Activated naive CD8-positive, alpha-beta T cell treated with anti-CD3 and anti-CD28 coated beads, Interleukin-2, amount 10 ng/mL, durations not matched to agents 7 days and 5 days (primary cell): ENCODE data around the gene CCDC170. TPM values are rescaled to one million over a fixed set of nuclear protein-coding genes. Genes with fewer than 3 reads are reported as not detected.
"Not testable (repeated sequence)": the region's sequence is repeated elsewhere in the genome, so short reads cannot be mapped to it uniquely, and the experiment has no call there.

Experiments
- ATAC-seq: fragments of 150-1000 bp; cut with Tn5 transposase; one replicate; pipeline ENCODE4 v1.10.0; 2021; ENCODE audit warnings: low read depth, moderate library complexity
- POLR2A ChIA-PET: fragments of 350-600 bp; sonication (Branson Sonifier 250); formaldehyde crosslinking; loops from one replicate; lab custom pipeline; 2021; ENCODE audit warnings: antibody characterized with exemption; lab: Charles Lee
- DNase-seq: peaks from one replicate; pipeline ENCODE4 v3.0.0; 2021
- H3K27ac Mint-ChIP-seq: one replicate; pipeline ENCODE4 v1.8.0; 2022; ENCODE audit warnings: mild to moderate bottlenecking, mixed read lengths
- H3K27me3 Mint-ChIP-seq: one replicate; pipeline ENCODE4 v1.8.0; 2022; ENCODE audit warnings: mild to moderate bottlenecking, moderate library complexity, mixed read lengths
- H3K36me3 Mint-ChIP-seq: one replicate; pipeline ENCODE4 v1.8.0; 2021; ENCODE audit warnings: mild to moderate bottlenecking, mixed read lengths
- H3K4me1 Mint-ChIP-seq: one replicate; pipeline ENCODE4 v1.8.0; 2021; ENCODE audit warnings: mixed read lengths
- H3K4me3 Mint-ChIP-seq: one replicate; pipeline ENCODE4 v1.8.0; 2022; ENCODE audit warnings: mild to moderate bottlenecking, moderate library complexity, mixed read lengths
- H3K9me3 Mint-ChIP-seq: one replicate; pipeline ENCODE4 v1.8.0; 2021; ENCODE audit warnings: mixed read lengths
- total RNA-seq, 2 experiments: library from RNA; stranded (reverse); gene quantifications; one replicate each; pipeline ENCODE4 v1.2.3, GENCODE V29; 2021

CCDC170 gene
- total RNA-seq, 2 experiments from 2014 or later, result not detected

DNA sequence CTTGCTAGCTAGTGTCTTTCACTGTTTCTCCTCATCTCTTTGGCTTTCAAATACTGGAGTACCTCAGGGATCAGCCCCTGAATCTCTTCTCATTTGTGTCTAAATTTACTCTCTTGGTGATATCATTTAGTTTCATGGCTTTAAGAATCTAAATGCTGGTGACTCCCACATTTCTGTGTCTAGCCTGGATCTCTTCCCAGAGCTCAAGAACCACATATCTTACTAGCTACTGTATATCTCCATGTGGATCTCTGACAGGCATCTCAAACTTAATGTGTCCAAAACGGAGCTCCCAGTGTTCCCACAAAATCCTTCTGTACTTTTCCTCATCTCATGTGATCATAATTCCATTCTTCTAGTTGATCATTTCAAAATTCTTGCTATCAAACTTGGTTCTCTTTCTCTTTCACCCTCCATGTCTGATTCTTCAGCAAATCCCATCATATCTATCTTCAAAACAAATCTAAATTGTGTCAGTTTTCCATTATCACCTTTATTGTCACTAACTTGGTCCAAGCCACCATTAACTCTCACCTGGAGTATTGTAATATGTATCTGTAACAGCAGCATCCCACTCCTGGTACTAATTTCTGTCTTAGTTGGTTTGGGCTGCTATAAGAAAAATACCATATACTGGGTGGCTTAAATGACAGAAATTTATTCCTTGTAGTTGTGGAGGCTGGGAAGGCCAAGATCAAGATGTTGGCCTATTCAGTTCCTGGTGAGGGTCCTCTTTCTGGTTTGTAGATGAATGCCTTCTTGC lies 45.9 kb downstream of the CCDC170 start:
- H3K27ac Mint-ChIP-seq, result no peak overlapping the region
- ATAC-seq (no peak), DNase-seq (no peak)
- peaks cover 3% of the 10 kb centered on the region for H3K27me3 Mint-ChIP-seq
- peaks cover 7% of the 10 kb centered on the region for H3K9me3 Mint-ChIP-seq
- H3K36me3 Mint-ChIP-seq, result no peaks in the 10 kb centered on the region
- POLR2A ChIA-PET, result no interaction called here
- H3K4me3 Mint-ChIP-seq, result no peak overlapping the region
- H3K4me1 Mint-ChIP-seq, result no peaks in the 10 kb centered on the region

DNA sequence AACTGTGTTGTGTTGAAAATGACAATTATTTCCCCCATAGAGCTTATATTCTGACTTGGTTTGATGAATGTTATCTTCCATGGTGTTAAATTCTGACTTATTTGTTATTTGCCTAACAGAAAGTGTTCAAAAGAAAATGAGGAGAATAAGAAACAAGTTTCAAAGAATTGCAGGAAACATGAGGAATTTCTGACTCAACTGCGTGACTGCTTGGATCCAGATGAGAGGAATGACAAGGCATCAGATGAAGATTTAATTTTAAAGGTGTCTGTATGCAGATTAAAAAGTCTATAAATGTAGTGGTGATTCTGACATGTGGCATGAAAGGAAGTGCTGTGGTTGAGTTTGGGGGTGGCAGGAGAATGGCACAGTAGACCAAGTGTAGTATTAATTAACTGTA lies 50.6 kb downstream of the CCDC170 start:
- Mint-ChIP-seq H3K27ac (no peak overlapping the region), H3K4me3 (no peak overlapping the region), H3K36me3 (no peaks in the 10 kb centered on the region), H3K27me3 (peaks cover 7% of the 10 kb centered on the region), H3K9me3 (peaks cover 3% of the 10 kb centered on the region), H3K4me1 (no peaks in the 10 kb centered on the region)
- ATAC-seq (no peak), DNase-seq (no peak)
- POLR2A ChIA-PET, result no interaction called here

DNA sequence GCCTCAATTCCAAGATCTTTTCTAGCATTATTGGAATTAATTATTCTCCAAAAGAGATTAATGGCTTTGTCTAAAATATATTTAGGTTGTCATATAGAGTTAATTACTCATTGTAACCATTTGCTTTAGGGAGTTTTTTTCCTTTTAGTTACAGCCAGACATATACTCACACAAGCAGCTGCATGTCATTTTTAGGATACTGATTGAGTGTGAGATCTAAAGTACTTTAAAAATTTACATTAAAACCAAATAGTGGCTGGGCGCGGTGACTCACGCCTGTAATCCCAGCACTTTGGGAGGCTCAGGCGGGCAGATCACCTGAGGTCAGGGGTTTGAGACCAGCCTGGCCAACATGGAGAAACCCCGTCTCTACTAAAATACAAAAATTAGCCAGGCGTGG lies 51.1 kb downstream of the CCDC170 start:
- H3K36me3 Mint-ChIP-seq, DNase-seq, ATAC-seq, H3K27me3 Mint-ChIP-seq, H3K4me3 Mint-ChIP-seq, POLR2A ChIA-PET, H3K4me1 Mint-ChIP-seq, H3K9me3 Mint-ChIP-seq, H3K27ac Mint-ChIP-seq: not testable (repeated sequence)

GRCh38 chr6:151546941-151547659 lies 53.3 kb downstream of the CCDC170 start:
- POLR2A ChIA-PET, result no interaction called here
- ATAC-seq (no peak), DNase-seq (no peak)
- Mint-ChIP-seq H3K27ac (no peak overlapping the region), H3K27me3 (peaks cover 5% of the 10 kb centered on the region), H3K4me3 (no peak overlapping the region), H3K9me3 (peaks cover 1% of the 10 kb centered on the region), H3K4me1 (peaks cover 2% of the 10 kb centered on the region), H3K36me3 (no peaks in the 10 kb centered on the region)

DNA sequence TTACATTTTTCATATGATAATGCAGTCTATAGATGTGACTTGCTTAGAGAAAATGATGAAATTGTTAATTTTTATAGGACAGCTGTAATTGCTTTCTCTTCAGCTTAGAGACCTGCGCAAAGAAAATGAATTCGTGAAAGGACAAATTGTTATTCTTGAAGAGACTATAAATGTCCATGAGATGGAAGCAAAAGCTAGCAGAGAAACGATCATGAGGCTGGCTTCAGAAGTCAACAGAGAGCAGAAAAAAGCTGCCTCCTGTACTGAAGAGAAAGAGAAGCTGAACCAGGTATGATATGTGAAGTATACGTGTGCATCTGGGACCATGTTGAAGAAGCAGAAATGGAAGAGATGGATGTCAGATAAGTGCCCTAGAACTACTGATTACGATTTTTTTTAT lies 54.4 kb downstream of the CCDC170 start:
- Mint-ChIP-seq H3K27me3 (peaks cover 5% of the 10 kb centered on the region), H3K9me3 (peaks cover 1% of the 10 kb centered on the region), H3K4me1 (peaks cover 2% of the 10 kb centered on the region), H3K4me3 (no peak overlapping the region), H3K36me3 (no peaks in the 10 kb centered on the region), H3K27ac (no peak overlapping the region)
- no peak for ATAC-seq
- POLR2A ChIA-PET, result no interaction called here
- DNase-seq, result no peak

GRCh38 chr6:151549790-151550189 lies 56.0 kb downstream of the CCDC170 start:
- peaks cover 2% of the 10 kb centered on the region for H3K4me1 Mint-ChIP-seq
- H3K36me3 Mint-ChIP-seq, result no peaks in the 10 kb centered on the region
- H3K27ac Mint-ChIP-seq, result no peak overlapping the region
- H3K4me3 Mint-ChIP-seq, result no peak overlapping the region
- ATAC-seq (no peak), DNase-seq (no peak)
- H3K9me3 Mint-ChIP-seq, result peaks cover 1% of the 10 kb centered on the region
- H3K27me3 Mint-ChIP-seq, result peaks cover 5% of the 10 kb centered on the region
- POLR2A ChIA-PET, result no interaction called here

DNA sequence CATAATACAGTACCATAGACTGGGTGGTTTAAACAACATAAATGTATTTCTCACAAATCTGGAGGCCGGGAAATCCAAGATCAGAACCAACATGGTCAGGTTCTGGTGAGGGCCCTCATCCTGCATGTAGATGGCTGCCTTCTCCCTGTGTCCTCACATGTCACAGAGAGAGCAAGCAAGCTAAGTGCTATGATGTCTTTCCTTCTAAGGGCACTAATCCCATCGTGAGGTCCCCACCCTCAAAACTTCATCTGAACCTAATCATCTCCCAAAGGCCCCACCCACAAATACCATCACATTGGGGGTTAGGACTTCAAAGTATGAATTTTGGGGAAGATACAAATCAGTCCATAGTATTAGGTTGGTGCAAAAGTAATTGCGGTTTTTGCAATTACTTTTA lies 56.8 kb downstream of the CCDC170 start:
- H3K27me3 Mint-ChIP-seq, result peaks cover 5% of the 10 kb centered on the region
- H3K9me3 Mint-ChIP-seq, result peaks cover 1% of the 10 kb centered on the region
- POLR2A ChIA-PET, result no interaction called here
- H3K36me3 Mint-ChIP-seq, result no peaks in the 10 kb centered on the region
- H3K4me3 Mint-ChIP-seq, result no peak overlapping the region
- no peak for DNase-seq
- H3K27ac Mint-ChIP-seq, result no peak overlapping the region
- ATAC-seq, result no peak
- peaks cover 2% of the 10 kb centered on the region for H3K4me1 Mint-ChIP-seq

DNA sequence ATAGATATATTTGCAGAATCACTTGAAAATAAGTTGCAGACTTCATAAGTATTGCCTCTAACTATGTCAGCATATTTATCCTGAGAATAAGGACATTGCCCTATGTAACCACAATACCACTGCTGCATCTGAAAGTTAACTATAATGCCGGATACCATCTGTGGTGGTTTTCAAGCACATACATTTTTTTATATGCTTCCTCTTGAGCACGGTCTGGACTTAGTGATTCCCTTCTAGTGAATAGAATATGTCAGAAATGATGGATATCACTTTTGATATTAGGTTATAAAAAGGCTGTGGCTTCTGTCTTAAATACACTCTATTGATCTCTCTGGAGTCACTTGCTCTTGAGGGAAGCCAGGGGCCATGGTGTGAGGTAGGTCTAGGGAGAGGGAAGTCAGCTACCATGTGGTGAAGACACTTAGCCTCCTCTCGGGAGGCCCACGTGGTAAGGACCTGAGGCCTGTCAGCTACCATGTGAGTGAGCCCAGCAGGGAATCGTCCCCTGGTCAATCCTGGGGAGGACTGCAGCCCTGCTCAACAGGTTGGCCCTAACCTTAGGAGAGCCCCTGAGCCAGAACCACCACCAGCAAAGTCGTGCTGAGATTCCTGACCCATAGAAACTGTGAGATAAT lies 57.5 kb downstream of the CCDC170 start:
- H3K4me1 Mint-ChIP-seq, result peaks cover 2% of the 10 kb centered on the region
- no peaks in the 10 kb centered on the region for H3K36me3 Mint-ChIP-seq
- POLR2A ChIA-PET, result no interaction called here

GRCh38 chr6:151553416-151554165 lies 59.8 kb downstream of the CCDC170 start:
- Mint-ChIP-seq H3K4me3 (no peak overlapping the region), H3K9me3 (peaks cover 1% of the 10 kb centered on the region), H3K27me3 (no peaks in the 10 kb centered on the region), H3K36me3 (no peaks in the 10 kb centered on the region), H3K27ac (no peak overlapping the region), H3K4me1 (peaks cover 2% of the 10 kb centered on the region)
- DNase-seq, result no peak
- POLR2A ChIA-PET, result no interaction called here
- ATAC-seq, result no peak

More for the DNA sequence above, 57.5 kb downstream of the CCDC170 start:
- peaks cover 1% of the 10 kb centered on the region for H3K9me3 Mint-ChIP-seq
- ATAC-seq (peak; percentile 39), DNase-seq (no peak)
- H3K27me3 Mint-ChIP-seq, result peaks cover 4% of the 10 kb centered on the region
- H3K27ac Mint-ChIP-seq, result no peak overlapping the region
- no peak overlapping the region for H3K4me3 Mint-ChIP-seq

DNA sequence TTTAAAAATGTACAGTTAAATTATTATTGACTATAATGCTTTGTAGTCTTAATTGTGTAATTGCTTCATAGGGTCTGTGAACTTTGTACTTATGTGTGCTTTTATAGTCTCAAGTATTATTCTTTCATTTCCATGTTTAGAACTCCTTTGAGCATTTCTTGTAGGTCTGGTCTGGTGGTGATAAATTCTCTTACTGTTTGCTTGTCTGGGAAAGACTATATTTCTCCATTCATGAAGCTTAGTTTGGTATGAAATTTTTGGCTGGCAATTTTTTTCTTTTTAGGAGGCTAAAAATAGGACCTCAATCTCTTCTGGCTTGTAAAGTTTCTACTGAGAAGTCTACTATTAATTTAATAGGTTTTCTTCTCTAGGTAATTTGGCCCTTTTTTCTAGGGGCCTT lies 67.4 kb downstream of the CCDC170 start:
- Mint-ChIP-seq H3K27ac (no peak overlapping the region), H3K4me3 (no peak overlapping the region), H3K4me1 (no peaks in the 10 kb centered on the region), H3K36me3 (no peaks in the 10 kb centered on the region), H3K9me3 (peaks cover 18% of the 10 kb centered on the region), H3K27me3 (peaks cover 4% of the 10 kb centered on the region)
- POLR2A ChIA-PET, result no interaction called here
- no peak for ATAC-seq
- no peak for DNase-seq

GRCh38 chr6:151564654-151565053 lies 70.8 kb downstream of the CCDC170 start:
- Mint-ChIP-seq H3K4me3 (no peak overlapping the region), H3K27ac (no peak overlapping the region), H3K9me3 (peaks cover 18% of the 10 kb centered on the region), H3K27me3 (peaks cover 3% of the 10 kb centered on the region), H3K4me1 (no peaks in the 10 kb centered on the region), H3K36me3 (no peaks in the 10 kb centered on the region)
- no peak for DNase-seq
- ATAC-seq, result no peak
- POLR2A ChIA-PET, result no interaction called here

- Mint-ChIP-seq H3K9me3 (peaks cover 13% of the 10 kb centered on the region), H3K36me3 (no peaks in the 10 kb centered on the region), H3K27ac (no peak overlapping the region), H3K4me3 (no peak overlapping the region), H3K4me1 (no peaks in the 10 kb centered on the region), H3K27me3 (no peaks in the 10 kb centered on the region)
- POLR2A ChIA-PET, result no interaction called here
- ATAC-seq (no peak), DNase-seq (no peak)
Observed at GRCh38 chr6:151565940-151566339, 72.1 kb downstream of the CCDC170 start.

DNA sequence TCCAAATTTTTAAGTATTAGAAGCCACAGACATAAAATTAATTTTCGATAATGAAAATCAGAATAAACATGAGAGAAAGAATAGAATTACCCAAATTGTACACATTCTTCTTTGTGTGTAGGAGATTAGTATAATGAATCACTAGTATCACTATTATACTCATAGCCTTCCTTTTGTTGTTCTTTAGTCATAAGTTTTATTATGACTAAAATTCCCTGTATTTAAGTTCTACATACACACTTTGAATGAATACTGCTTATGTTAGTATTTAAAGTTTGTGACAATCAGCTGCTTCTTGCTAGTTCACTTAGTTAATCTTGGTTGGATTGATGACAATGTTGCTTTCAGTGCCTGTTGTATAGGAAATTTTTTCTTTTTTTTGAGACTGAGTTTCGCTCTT lies 72.7 kb downstream of the CCDC170 start:
- ATAC-seq (no peak), DNase-seq (no peak)
- no peak overlapping the region for H3K4me3 Mint-ChIP-seq
- H3K9me3 Mint-ChIP-seq, result peaks cover 10% of the 10 kb centered on the region
- H3K36me3 Mint-ChIP-seq, result no peaks in the 10 kb centered on the region
- H3K27me3 Mint-ChIP-seq, result no peaks in the 10 kb centered on the region
- H3K4me1 Mint-ChIP-seq, result no peaks in the 10 kb centered on the region
- H3K27ac Mint-ChIP-seq, result no peak overlapping the region
- POLR2A ChIA-PET, result no interaction called here
